Testis (tissue), 3 donors: ENCODE measurements around the gene TCF23. TPM values are rescaled to one million over a fixed set of nuclear protein-coding genes. Genes with fewer than 3 reads are reported as not detected.
A peak's percentile ranks its signal among the peaks of the same experiment; 100 is the strongest.
"Not testable (repeated sequence)": the region's sequence is repeated elsewhere in the genome, so short reads cannot be mapped to it uniquely, and the experiment has no call there.

ENCODE experiments used
- DNase-seq: peaks from one replicate; pipeline ENCODE4 v3.0.0-alpha.2; 2019
- H3K27ac ChIP-seq, 2 donors: fragments of 200-600 bp; sonication (generic); one replicate each; pipeline ENCODE4 v1.5.1; 2019
- H3K27me3 ChIP-seq: fragments of 200-600 bp; sonication (generic); one replicate; pipeline ENCODE4 v1.5.1; 2019
- H3K36me3 ChIP-seq: fragments of 200-600 bp; sonication (generic); one replicate; pipeline ENCODE4 v1.5.1; 2017; ENCODE audit warnings: low read depth; ENCODE audit errors: missing control alignments
- H3K4me1 ChIP-seq: fragments of 200-600 bp; sonication (generic); one replicate; pipeline ENCODE4 v1.5.1; 2019
- H3K4me3 ChIP-seq, 2 donors: fragments of 200-600 bp; sonication (generic); one replicate each; pipeline ENCODE4 v1.5.1; 2017 to 2019
- H3K9me3 ChIP-seq: fragments of 200-600 bp; sonication (generic); one replicate; pipeline ENCODE4 v1.5.1; 2017
- POLR2A ChIP-seq: fragments of 450-650 bp; IDR thresholded peaks from one replicate; pipeline ENCODE4 v1.6.1; 2017; ENCODE audit warnings: antibody characterized with exemption, mild to moderate bottlenecking, moderate library complexity
- WGBS, 2 donors: methylation state at CpG; one replicate each; pipeline ENCODE4 v1.1.5; 2018; 5-methylcytosine and 5-hydroxymethylcytosine counted together
- intact Hi-C: fragments of 100-400 bp; cut with DNase I; formaldehyde crosslinking; loops from one replicate; pipeline ENCODE4 v1.15.1; 2023; ENCODE audit warnings: low total_unique reads
- polyA plus RNA-seq: library from polyadenylated mRNA; stranded (reverse); fragments of 350-450 nt; fragmentation: Illumina TruSeq; extraction: RNeasy Lipid Tissue Mini Kit (QIAGEN cat#74804); gene quantifications from one replicate; pipeline ENCODE4 v1.2.3, GENCODE V29; 2014; ENCODE audit warnings: low read depth, low replicate concordance; ENCODE audit not compliant: insufficient read depth
- total RNA-seq, 2 donors: library from RNA; depleted of rRNA; stranded (reverse); fragments of >200 nt; gene quantifications; one replicate each; pipeline ENCODE4 v1.2.3, GENCODE V29; 2016
- TF ChIP-seq, protein P1 (sequence below), 3 experiments: fragments of 450-650 bp in 2 of 3; fragments of 200-600 bp in 1 of 3; sonication (generic) in 1 of 3; IDR thresholded peaks; one replicate each; pipeline ENCODE4 v1.5.1; 2016 to 2019; ENCODE audit warnings: antibody characterized with exemption in 3 of 3, mild to moderate bottlenecking in 2 of 3, moderate library complexity in 1 of 3

The TCF23 gene
- total and polyA plus RNA-seq, 3 donors from 2014 or later = 5.5 to 6.7 (median 6.6) TPM

DNA sequence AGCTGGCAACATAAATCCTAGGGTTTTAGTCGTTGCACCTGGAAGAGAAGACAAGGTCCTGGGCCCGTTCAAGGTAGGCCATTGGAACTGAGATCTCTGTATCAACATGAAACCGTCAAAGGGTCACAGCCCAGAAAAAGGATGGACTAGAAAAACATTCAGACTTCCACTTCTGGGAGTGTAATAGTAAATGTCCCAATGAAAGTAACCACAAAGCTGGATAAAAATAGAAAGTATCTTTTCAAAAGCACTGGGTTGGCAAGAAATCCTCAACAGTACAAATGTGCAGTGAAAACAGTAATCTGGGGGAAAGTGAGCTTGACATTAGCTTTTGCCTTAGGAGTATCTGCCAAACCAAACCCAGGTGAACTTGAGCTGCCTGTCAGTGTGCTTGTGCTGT lies 42.8 kb upstream of the TCF23 start:
- no peak overlapping the region for H3K4me3 ChIP-seq
- no peaks in the 10 kb centered on the region for H3K36me3 ChIP-seq
- no peak for TF ChIP-seq POLR2A
- TF ChIP-seq, protein P1, sequence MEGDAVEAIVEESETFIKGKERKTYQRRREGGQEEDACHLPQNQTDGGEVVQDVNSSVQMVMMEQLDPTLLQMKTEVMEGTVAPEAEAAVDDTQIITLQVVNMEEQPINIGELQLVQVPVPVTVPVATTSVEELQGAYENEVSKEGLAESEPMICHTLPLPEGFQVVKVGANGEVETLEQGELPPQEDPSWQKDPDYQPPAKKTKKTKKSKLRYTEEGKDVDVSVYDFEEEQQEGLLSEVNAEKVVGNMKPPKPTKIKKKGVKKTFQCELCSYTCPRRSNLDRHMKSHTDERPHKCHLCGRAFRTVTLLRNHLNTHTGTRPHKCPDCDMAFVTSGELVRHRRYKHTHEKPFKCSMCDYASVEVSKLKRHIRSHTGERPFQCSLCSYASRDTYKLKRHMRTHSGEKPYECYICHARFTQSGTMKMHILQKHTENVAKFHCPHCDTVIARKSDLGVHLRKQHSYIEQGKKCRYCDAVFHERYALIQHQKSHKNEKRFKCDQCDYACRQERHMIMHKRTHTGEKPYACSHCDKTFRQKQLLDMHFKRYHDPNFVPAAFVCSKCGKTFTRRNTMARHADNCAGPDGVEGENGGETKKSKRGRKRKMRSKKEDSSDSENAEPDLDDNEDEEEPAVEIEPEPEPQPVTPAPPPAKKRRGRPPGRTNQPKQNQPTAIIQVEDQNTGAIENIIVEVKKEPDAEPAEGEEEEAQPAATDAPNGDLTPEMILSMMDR (IDR thresholded peaks at IDR 0.05) = no peak
- H3K27ac ChIP-seq = no peak overlapping the region
- intact Hi-C loops = no loop called here
- no peaks in the 10 kb centered on the region for H3K27me3 ChIP-seq
- WGBS, 2 donors = 47 to 52% methylated on average over 3 of the region's 3 CpGs
- DNase-seq = no peak
- H3K4me1 ChIP-seq = peaks cover 7% of the 10 kb centered on the region
- no peaks in the 10 kb centered on the region for H3K9me3 ChIP-seq

DNA sequence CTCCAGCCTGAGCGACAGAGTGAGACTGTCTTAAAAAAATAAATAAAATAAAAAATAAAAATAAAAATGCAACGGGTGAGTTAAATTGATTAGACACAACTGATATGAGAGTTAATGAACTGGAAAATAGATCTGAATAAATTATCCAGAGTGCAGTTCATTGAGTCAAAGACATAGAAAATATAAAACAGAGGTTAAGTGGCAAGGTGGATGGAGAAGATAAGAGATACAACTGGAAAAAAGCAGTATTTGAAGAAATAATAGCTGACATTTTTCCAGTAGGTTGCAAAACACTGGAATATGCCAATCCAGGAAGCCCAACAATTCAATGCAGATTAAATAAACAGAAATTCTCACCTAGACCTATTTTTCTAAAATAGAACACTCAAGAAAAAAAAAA lies 40.6 kb upstream of the TCF23 start:
- no peak overlapping the region for H3K4me3 ChIP-seq
- intact Hi-C loops = no loop called here
- no peak for TF ChIP-seq POLR2A
- TF ChIP-seq, protein P1 (IDR thresholded peaks at IDR 0.05) = no peak

DNA sequence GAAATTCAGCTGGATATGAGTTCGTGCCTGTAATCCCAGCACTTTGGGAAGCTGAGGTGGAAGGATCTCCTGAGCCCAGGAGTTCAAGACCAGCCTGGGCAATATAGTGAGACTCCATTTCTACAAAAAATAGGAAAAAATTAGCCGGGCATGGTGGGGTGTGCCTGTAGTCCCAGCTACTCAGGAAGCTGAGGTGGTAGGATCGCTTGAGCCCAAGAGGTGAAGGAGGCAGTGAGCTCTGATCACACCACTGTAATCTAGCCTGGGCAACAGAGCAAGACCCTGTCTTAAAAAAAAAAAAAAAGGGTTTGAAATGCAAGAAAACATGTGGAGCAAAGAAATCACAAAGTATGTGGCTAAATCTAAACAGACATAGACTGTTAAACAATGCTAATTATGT lies 39.7 kb upstream of the TCF23 start:
- Histone ChIP-seq H3K4me3 (no peak overlapping the region), H3K27me3 (no peaks in the 10 kb centered on the region), H3K4me1 (peaks cover 7% of the 10 kb centered on the region), H3K27ac (no peak overlapping the region), H3K36me3 (no peaks in the 10 kb centered on the region), H3K9me3 (no peaks in the 10 kb centered on the region)
- 89 to 90% methylated on average over 3 of the region's 3 CpGs for WGBS, 2 donors
- no peak for DNase-seq
- TF ChIP-seq POLR2A = no peak
- TF ChIP-seq, protein P1 (IDR thresholded peaks at IDR 0.05) = no peak
- intact Hi-C loops = no loop called here

More for the DNA sequence above, 40.6 kb upstream of the TCF23 start:
- Histone ChIP-seq H3K4me1 (peaks cover 7% of the 10 kb centered on the region), H3K9me3 (no peaks in the 10 kb centered on the region), H3K36me3 (no peaks in the 10 kb centered on the region), H3K27me3 (no peaks in the 10 kb centered on the region), H3K27ac (no peak overlapping the region)
- no peak for DNase-seq
- WGBS, 2 donors = 84 to 89% methylated on average over 2 of the region's 2 CpGs

DNA sequence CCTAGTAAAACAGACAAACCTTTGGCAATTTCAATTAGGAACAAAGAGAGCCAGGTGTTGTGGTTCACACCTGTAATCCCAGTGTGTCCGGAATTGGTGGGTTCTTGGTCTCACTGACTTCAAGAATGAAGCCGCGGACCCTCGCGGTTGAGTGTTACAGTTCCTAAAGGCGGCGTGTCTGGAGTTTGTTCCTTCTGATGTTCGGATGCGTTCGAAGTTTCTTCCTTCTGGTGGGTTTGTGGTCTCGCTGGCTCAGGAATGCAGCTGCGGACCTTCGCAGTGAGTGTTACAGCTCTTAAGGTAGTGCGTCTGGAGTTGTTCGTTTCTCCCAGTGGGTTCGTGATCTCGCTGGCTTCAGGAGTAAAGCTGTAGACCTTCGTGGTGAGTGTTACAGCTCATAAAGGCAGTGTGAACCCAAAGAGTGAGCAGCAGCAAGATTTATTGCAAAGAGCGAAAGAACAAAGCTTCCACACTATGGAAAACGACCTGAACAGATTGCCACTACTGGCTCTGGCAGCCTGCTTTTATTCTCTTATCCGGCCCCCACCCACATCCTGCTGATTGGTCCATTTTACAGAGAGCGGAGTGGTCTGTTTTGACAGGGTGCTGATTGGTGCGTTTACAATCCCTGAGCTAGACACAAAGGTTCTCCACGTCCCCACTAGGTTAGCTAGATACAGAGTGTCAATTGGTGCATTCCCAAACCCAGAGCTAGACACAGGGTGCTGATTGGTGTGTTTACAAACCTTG lies 38.0 kb upstream of the TCF23 start:
- 57 to 70% methylated on average over 24 of the region's 24 CpGs for WGBS, 2 donors
- H3K36me3 ChIP-seq, intact Hi-C loops, H3K9me3 ChIP-seq, H3K27ac ChIP-seq, H3K27me3 ChIP-seq, H3K4me1 ChIP-seq: not testable (repeated sequence)
- peak overlapping the region; percentile 26 to 27 for H3K4me3 ChIP-seq
- peak; percentile 64 for DNase-seq

DNA sequence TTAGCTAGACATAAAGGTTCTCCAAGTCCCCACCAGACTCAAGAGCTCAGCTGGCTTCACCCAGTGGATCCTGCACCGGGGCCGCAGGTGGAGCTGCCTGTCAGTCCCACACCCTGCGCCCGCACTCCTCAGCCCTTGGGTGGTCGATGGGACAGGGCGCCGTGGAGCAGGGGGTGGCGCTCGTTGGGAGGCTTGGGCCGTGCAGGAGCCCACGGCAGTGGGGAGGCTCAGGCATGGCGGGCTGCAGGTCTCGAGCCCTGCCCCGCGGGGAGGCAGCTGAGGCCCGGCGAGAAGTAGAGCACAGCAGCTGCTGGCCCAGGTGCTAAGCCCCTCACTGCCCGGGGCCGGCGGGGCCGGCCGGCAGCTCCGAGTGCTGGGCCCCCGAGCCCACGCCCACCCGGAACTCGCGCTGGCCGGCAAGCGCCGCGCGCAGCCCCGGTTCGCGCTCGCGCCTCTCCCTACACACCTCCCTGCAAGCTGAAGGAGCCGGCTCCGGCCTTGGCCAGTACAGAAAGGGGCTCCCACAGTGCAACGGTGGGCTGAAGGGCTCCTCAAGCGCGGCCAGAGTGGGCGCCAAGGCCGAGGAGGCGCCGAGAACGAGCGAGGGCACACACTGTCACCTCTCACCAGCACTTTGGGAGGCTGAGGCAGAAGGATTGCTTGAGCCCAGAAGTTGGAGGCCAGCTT lies 37.3 kb upstream of the TCF23 start:
- H3K27ac ChIP-seq, H3K36me3 ChIP-seq, H3K9me3 ChIP-seq, H3K27me3 ChIP-seq, DNase-seq, H3K4me1 ChIP-seq, intact Hi-C loops: not testable (repeated sequence)
- 51 to 55% methylated on average over 18 to 49 of the region's 49 CpGs for WGBS, 2 donors
- peak overlapping the region; percentile 26 to 27 for H3K4me3 ChIP-seq
